Measurements from ENCODE around the gene ZFYVE26. TPM values are rescaled to one million over a fixed set of nuclear protein-coding genes. Genes with fewer than 3 reads are reported as not detected.

The ZFYVE26 gene
- total RNA-seq, 4 donors from 2014 or later: 14.3 to 45.9 (median 28.2) TPM

DNA sequence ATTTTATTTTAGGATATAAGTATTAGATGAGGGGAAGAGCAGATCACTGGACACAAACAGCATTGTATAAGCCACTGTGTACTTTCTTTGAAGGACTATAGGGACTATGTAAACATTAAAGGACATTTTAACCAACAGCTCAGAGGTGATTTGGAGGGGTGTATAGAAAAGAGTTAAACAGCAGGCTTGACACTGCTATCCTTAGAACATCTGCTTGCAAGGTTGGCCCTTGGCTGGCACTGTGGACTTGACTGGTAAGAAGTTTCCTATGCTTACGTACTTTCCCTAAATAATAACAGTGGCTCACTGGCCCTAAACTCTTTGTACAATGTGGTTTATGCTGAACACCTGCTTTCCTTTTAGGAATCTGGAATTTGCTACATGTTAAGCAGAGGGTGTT, 28.7 kb downstream of the ZFYVE26 start:
- no peak for DNase-seq
- no peak overlapping the region for H3K4me3 ChIP-seq
- no peaks in the 10 kb centered on the region for H3K27me3 ChIP-seq
- no peak for TF ChIP-seq POLR2A (IDR thresholded peaks at IDR 0.05)
- TF ChIP-seq, protein P1, sequence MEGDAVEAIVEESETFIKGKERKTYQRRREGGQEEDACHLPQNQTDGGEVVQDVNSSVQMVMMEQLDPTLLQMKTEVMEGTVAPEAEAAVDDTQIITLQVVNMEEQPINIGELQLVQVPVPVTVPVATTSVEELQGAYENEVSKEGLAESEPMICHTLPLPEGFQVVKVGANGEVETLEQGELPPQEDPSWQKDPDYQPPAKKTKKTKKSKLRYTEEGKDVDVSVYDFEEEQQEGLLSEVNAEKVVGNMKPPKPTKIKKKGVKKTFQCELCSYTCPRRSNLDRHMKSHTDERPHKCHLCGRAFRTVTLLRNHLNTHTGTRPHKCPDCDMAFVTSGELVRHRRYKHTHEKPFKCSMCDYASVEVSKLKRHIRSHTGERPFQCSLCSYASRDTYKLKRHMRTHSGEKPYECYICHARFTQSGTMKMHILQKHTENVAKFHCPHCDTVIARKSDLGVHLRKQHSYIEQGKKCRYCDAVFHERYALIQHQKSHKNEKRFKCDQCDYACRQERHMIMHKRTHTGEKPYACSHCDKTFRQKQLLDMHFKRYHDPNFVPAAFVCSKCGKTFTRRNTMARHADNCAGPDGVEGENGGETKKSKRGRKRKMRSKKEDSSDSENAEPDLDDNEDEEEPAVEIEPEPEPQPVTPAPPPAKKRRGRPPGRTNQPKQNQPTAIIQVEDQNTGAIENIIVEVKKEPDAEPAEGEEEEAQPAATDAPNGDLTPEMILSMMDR (IDR thresholded peaks at IDR 0.05): no peak
- no peaks in the 10 kb centered on the region for H3K4me1 ChIP-seq
- H3K9me3 ChIP-seq: no peaks in the 10 kb centered on the region
- intact Hi-C loops (cut with DNase I; ENCODE audit: low total_unique reads): no loop called here
- H3K36me3 ChIP-seq: no peaks in the 10 kb centered on the region
- no peak overlapping the region for H3K27ac ChIP-seq

DNA sequence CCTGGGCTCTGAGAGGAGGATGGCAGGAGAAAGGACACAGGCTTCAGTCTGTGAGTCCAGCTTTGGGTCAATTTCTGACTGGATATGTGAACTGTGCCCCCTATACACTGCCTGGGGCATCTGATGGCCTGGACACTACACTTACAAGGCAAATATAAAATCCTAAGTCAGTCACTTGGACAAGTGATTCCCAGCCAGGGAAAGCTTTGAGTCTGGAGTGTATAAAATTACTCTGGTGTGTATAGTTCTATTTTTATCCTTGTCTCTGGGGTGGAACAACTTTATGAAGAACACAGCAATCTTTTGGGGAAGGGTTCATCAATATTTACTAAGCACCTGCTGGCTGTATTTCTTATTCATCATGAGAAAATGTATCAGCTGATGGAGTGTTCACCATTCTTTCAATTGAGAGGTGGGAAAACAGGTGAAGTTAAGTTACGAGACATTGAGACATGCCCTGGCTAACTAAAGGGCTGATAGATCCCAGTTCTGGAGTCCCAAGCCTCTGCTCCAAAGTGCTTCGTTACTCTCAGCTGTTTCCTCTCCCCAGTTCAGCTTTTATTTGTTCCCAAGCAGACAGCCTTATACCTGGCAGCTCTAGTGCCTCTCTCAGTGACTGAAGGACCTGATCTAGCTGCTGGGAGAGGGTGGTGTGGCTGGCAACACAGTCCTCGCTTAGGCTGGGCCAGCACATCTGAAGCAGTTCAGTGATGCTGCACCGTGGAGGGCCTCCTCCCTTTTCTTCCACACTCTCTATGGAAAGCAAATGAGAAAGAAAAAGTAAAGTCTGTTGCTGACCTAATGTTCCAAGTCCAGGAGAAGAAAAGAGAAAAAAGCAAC, 30.9 kb downstream of the ZFYVE26 start:
- H3K4me3 ChIP-seq: no peak overlapping the region
- H3K9me3 ChIP-seq: no peaks in the 10 kb centered on the region
- no peaks in the 10 kb centered on the region for H3K27me3 ChIP-seq
- no peaks in the 10 kb centered on the region for H3K36me3 ChIP-seq
- TF ChIP-seq, protein P1 (IDR thresholded peaks at IDR 0.05): no peak
- no peak for TF ChIP-seq POLR2A (IDR thresholded peaks at IDR 0.05)
- intact Hi-C loops (cut with DNase I; ENCODE audit: low total_unique reads): no loop called here
- DNase-seq: no peak
- no peak overlapping the region for H3K27ac ChIP-seq
- no peaks in the 10 kb centered on the region for H3K4me1 ChIP-seq

DNA sequence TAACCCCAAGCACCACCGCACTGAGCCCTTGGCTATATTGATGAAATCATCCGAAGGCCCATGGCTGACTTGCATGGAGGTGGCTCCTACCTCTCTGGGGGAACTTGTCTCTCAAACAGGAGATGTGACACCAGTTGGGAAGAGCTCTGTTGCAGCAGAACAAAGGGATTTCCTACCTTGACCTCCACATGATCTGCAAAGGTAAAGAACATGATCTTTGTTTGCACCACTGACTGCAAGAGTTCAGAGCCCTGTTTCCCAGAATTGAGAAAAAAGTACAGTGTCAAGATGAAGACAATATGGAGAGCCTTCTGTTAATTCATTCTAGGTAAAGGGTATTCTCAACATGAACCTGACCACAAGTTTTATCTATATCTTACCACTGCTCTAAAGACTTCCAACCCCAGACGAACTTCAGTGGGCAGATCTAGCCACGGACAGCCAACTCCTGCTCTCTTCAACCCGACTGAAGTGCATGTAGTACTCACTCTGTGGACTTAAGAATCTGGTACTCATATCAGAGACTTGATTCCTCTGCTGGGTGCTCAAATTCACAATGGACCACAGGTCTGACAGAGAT, 32.1 kb downstream of the ZFYVE26 start:
- no peak for TF ChIP-seq POLR2A (IDR thresholded peaks at IDR 0.05)
- TF ChIP-seq, protein P1 (IDR thresholded peaks at IDR 0.05): no peak
- Histone ChIP-seq H3K36me3 (no peaks in the 10 kb centered on the region), H3K9me3 (no peaks in the 10 kb centered on the region), H3K27me3 (no peaks in the 10 kb centered on the region), H3K4me3 (no peak overlapping the region), H3K4me1 (no peaks in the 10 kb centered on the region), H3K27ac (no peak overlapping the region)
- intact Hi-C loops (cut with DNase I; ENCODE audit: low total_unique reads): no loop called here
- DNase-seq: no peak

DNA sequence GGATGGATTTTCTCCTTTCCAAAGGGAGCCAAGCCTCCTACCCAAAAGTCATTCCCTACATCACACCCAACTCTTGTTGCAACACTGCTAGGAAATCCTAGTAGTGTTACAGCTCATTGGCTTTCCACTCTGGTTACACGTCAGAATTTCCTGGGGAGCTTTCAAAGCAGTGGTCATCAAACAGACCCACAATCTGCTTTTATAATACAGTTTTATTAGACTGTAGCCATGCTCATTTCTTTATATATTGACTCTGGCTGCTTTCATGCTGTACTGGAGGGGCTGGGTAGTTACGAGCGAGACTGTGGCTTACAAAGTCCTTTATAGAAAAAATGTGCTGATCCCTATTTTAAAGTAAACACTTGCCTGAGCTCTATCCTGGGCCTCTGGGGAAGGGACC, 34.3 kb downstream of the ZFYVE26 start:
- no peaks in the 10 kb centered on the region for H3K27me3 ChIP-seq
- intact Hi-C loops (cut with DNase I; ENCODE audit: low total_unique reads): no loop called here
- H3K9me3 ChIP-seq: no peaks in the 10 kb centered on the region
- H3K4me3 ChIP-seq: no peak overlapping the region
- no peak overlapping the region for H3K27ac ChIP-seq
- no peak for TF ChIP-seq POLR2A (IDR thresholded peaks at IDR 0.05)
- TF ChIP-seq, protein P1 (IDR thresholded peaks at IDR 0.05): no peak
- DNase-seq: no peak
- no peaks in the 10 kb centered on the region for H3K36me3 ChIP-seq
- no peaks in the 10 kb centered on the region for H3K4me1 ChIP-seq

DNA sequence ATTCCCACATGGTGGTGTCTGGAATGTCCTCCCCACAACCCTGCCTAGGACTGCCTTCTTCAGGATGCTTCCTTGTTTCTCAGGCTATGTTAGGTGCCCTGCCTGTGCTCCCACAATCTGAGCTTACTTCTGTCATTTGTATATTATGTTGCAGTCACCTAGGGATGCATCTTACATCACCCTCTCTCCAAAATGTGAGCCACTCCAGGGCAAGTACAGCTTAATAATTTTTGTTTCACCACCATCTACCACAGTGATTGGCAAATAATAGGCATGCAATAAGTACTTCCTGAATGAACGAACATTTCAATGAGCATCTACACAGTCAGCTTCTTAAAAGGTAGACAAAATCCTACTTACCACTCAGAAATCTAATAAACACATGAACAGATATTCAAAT, 37.6 kb downstream of the ZFYVE26 start:
- H3K27me3 ChIP-seq: no peaks in the 10 kb centered on the region
- H3K4me1 ChIP-seq: no peaks in the 10 kb centered on the region
- H3K36me3 ChIP-seq: no peaks in the 10 kb centered on the region
- intact Hi-C loops (cut with DNase I; ENCODE audit: low total_unique reads): no loop called here
- H3K27ac ChIP-seq: no peak overlapping the region
- DNase-seq: no peak
- H3K9me3 ChIP-seq: no peaks in the 10 kb centered on the region
- H3K4me3 ChIP-seq: no peak overlapping the region
- TF ChIP-seq, protein P1 (IDR thresholded peaks at IDR 0.05): no peak

Data from uterus (tissue), 4 donors.